Measurements from ENCODE around the gene SMR3A. TPM values are rescaled to one million over a fixed set of nuclear protein-coding genes. Genes with fewer than 3 reads are reported as not detected.

Gene SMR3A
- total and polyA plus RNA-seq, 2 of the 13 experiments (the other 11 are each of a cell fraction or from before 2014, with no cell fraction given) = not detected

- WGBS (ENCODE audit: low lambda C conversion rate) = 3% methylated on average over 2 of the region's 2 CpGs
- ChIA-PET CTCF (ENCODE audit: low intra/inter-chr PET ratio, low total read pairs) (no interaction called here), POLR2A (no interaction called here)
- DNase-seq (ENCODE audit: low spot score) = no peak
- no TSS peak for BruUV-seq (replicated peaks)
- Histone ChIP-seq H3K9ac (ENCODE audit: insufficient read depth, low read depth, low read length) (no peak overlapping the region), H3K79me2 (ENCODE audit: insufficient read depth, low read length) (no peaks in the 10 kb centered on the region), H2AFZ (ENCODE audit: low read length) (no peak overlapping the region), H3K9me3 (ENCODE audit: low read length) (no peaks in the 10 kb centered on the region), H3K27ac (ENCODE audit: extremely low read length, insufficient read depth, low read length) (no peak overlapping the region), H3K4me1 (ENCODE audit: insufficient read depth, low read length) (no peaks in the 10 kb centered on the region), H3K36me3 (replicated peaks in 1 of 2; ENCODE audit: control insufficient read depth in 1 of 2, insufficient read depth in 2 of 2, low read length in 2 of 2) (no peaks in the 10 kb centered on the region), H3K4me2 (ENCODE audit: low read depth, low read length) (no peak overlapping the region), H4K20me1 (ENCODE audit: insufficient read depth, low read length) (no peaks in the 10 kb centered on the region), H3K4me3 (replicated peaks in 1 of 3; ENCODE audit: insufficient read depth in 1 of 3, low read depth in 2 of 3, low read length in 3 of 3) (no peak overlapping the region), H3K27me3 (ENCODE audit: control insufficient read depth in 1 of 2, insufficient read depth in 2 of 2, low read length in 2 of 2) (no peaks in the 10 kb centered on the region)
- intact Hi-C loops (cut with micrococcal nuclease; ENCODE audit: unreplicated experiment) = no loop called here
- in situ Hi-C loops (cut with HindIII; ENCODE audit: extremely low pct_ligation_motif_present, low pct_unique_long_range_greater_than_20kb) = no loop called here
- ATAC-seq = no peak
- FAIRE-seq = no peak
- no peak for TF ChIP-seq ZKSCAN1 (IDR thresholded peaks at IDR 0.05; ENCODE audit: low read length)
- no peak for TF ChIP-seq ZNF724P (CRISPR knock-in tag; IDR thresholded peaks at IDR 0.05; ENCODE audit: borderline replicate concordance)
- no peak for TF ChIP-seq HMGXB4 (CRISPR knock-in tag; IDR thresholded peaks at IDR 0.05; ENCODE audit: borderline replicate concordance in 1 of 2, low read depth in 1 of 2)
- no peak for TF ChIP-seq CBX1 (IDR thresholded peaks at IDR 0.05; ENCODE audit: low read depth)
- TF ChIP-seq RELA (CRISPR knock-in tag; IDR thresholded peaks at IDR 0.05) = no peak
- TF ChIP-seq ZGPAT (CRISPR knock-in tag; IDR thresholded peaks at IDR 0.05) = no peak
- no peak for TF ChIP-seq FOXK1 (CRISPR knock-in tag; IDR thresholded peaks at IDR 0.05; ENCODE audit: borderline replicate concordance, low read depth)
- no peak for TF ChIP-seq ZSCAN21 (CRISPR knock-in tag; IDR thresholded peaks at IDR 0.05; ENCODE audit: borderline replicate concordance)
- no peak for TF ChIP-seq NR2F2 (IDR thresholded peaks at IDR 0.05; ENCODE audit: borderline replicate concordance, low read depth)
- TF ChIP-seq ARID5B (CRISPR knock-in tag; IDR thresholded peaks at IDR 0.05) = no peak
- TF ChIP-seq ZBTB8A (CRISPR knock-in tag; IDR thresholded peaks at IDR 0.05; ENCODE audit: borderline replicate concordance, low read depth) = no peak
- no peak for TF ChIP-seq TRIM24 (CRISPR knock-in tag; IDR thresholded peaks at IDR 0.05)
- no peak for TF ChIP-seq ZNF432 (CRISPR knock-in tag; IDR thresholded peaks at IDR 0.05; ENCODE audit: borderline replicate concordance)
- no peak for TF ChIP-seq ZFY (CRISPR knock-in tag; IDR thresholded peaks at IDR 0.05)
- no peak for TF ChIP-seq MED1 (CRISPR knock-in tag; IDR thresholded peaks at IDR 0.05)
- TF ChIP-seq, protein P1, sequence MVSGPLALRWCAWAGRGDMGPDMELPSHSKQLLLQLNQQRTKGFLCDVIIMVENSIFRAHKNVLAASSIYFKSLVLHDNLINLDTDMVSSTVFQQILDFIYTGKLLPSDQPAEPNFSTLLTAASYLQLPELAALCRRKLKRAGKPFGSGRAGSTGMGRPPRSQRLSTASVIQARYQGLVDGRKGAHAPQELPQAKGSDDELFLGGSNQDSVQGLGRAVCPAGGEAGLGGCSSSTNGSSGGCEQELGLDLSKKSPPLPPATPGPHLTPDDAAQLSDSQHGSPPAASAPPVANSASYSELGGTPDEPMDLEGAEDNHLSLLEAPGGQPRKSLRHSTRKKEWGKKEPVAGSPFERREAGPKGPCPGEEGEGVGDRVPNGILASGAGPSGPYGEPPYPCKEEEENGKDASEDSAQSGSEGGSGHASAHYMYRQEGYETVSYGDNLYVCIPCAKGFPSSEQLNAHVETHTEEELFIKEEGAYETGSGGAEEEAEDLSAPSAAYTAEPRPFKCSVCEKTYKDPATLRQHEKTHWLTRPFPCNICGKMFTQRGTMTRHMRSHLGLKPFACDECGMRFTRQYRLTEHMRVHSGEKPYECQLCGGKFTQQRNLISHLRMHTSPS (CRISPR knock-in tag; IDR thresholded peaks at IDR 0.05; ENCODE audit: low read depth) = no peak
Observed at GRCh38 chr4:70392057-70392776, 31.7 kb downstream of the SMR3A start.
